GM12878 (cell line): Measurements from ENCODE around the gene P3H3.

Experiments
- CTCF ChIP-seq, 3 experiments: IDR thresholded peaks in 2 of 3; conservative IDR thresholded peaks in 1 of 3; 2 replicates each; pipeline ENCODE4 v1.5.1; 2011; ENCODE audit warnings: low read depth in 3 of 3, low read length in 3 of 3, mild to moderate bottlenecking in 3 of 3, control low read depth in 2 of 3, moderate library complexity in 2 of 3, inconsistent platforms in 1 of 3, mixed read lengths in 1 of 3; ENCODE audit not compliant: control insufficient read depth in 2 of 3, insufficient read depth in 1 of 3; ENCODE audit errors: extremely low read depth in 1 of 3
- SIN3A ChIP-seq: IDR thresholded peaks from 2 replicates; pipeline ENCODE4 v1.6.1; 2012; ENCODE audit warnings: low read depth, low read length, improper control_type of control experiment

- no peak for TF ChIP-seq SIN3A
- TF ChIP-seq CTCF (IDR thresholded peaks at IDR 0.05 in 2 of 3, conservative IDR thresholded peaks at IDR 0.05 in 1 of 3; ENCODE audit: control insufficient read depth in 2 of 3, extremely low read depth in 1 of 3, insufficient read depth in 1 of 3, low read depth in 3 of 3, low read length in 3 of 3) = no peak
Observed at GRCh38 chr12:6884539-6884938, 56.3 kb downstream of the P3H3 start.
